T-helper 2 cell treated with Interferon-gamma antibody and Interleukin-4, amounts not matched to agents 5 μg/mL and 100 μg/mL, for 36 hours (primary cell): ENCODE data around the gene MCU.
"Not testable (repeated sequence)": the region's sequence is repeated elsewhere in the genome, so short reads cannot be mapped to it uniquely, and the experiment has no call there.

Source experiments
- DNase-seq: peaks from one replicate; pipeline ENCODE4 v3.0.0; 2021; ENCODE audit warnings: low spot score
- H3K27ac Mint-ChIP-seq: one replicate; pipeline ENCODE4 v1.8.0; 2021; ENCODE audit warnings: mild to moderate bottlenecking, mixed read lengths
- H3K27me3 Mint-ChIP-seq: one replicate; pipeline ENCODE4 v1.8.0; 2021; ENCODE audit warnings: low read depth, mixed read lengths
- H3K36me3 Mint-ChIP-seq: one replicate; pipeline ENCODE4 v1.8.0; 2021; ENCODE audit warnings: low read depth, mixed read lengths
- H3K4me1 Mint-ChIP-seq: one replicate; pipeline ENCODE4 v1.8.0; 2021; ENCODE audit warnings: low read depth, mixed read lengths
- H3K4me3 Mint-ChIP-seq: one replicate; pipeline ENCODE4 v1.8.0; 2022; ENCODE audit warnings: mild to moderate bottlenecking, moderate library complexity, mixed read lengths
- H3K9me3 Mint-ChIP-seq: one replicate; pipeline ENCODE4 v1.8.0; 2021; ENCODE audit warnings: mixed read lengths

The MCU gene

GRCh38 chr10:72921147-72921683 lies 229.3 kb downstream of the MCU start:
- H3K36me3 Mint-ChIP-seq, DNase-seq, H3K4me1 Mint-ChIP-seq, H3K4me3 Mint-ChIP-seq, H3K27ac Mint-ChIP-seq: not testable (repeated sequence)
- Mint-ChIP-seq H3K27me3 (peaks cover 22% of the 10 kb centered on the region), H3K9me3 (peaks cover 15% of the 10 kb centered on the region)

- Mint-ChIP-seq H3K36me3 (no peaks in the 10 kb centered on the region), H3K4me3 (no peak overlapping the region), H3K9me3 (peaks cover 15% of the 10 kb centered on the region), H3K27ac (no peak overlapping the region), H3K4me1 (no peaks in the 10 kb centered on the region), H3K27me3 (peaks cover 20% of the 10 kb centered on the region)
- no peak for DNase-seq
Observed at GRCh38 chr10:72924351-72924750, 232.4 kb downstream of the MCU start.

- no peaks in the 10 kb centered on the region for H3K4me1 Mint-ChIP-seq
- no peak overlapping the region for H3K27ac Mint-ChIP-seq
- H3K4me3 Mint-ChIP-seq = no peak overlapping the region
- peaks cover 9% of the 10 kb centered on the region for H3K9me3 Mint-ChIP-seq
- DNase-seq = no peak
- peaks cover 9% of the 10 kb centered on the region for H3K27me3 Mint-ChIP-seq
- H3K36me3 Mint-ChIP-seq = no peaks in the 10 kb centered on the region
Observed at GRCh38 chr10:72925951-72926465, 234.1 kb downstream of the MCU start.

GRCh38 chr10:72927485-72927884 lies 235.5 kb downstream of the MCU start:
- H3K4me1 Mint-ChIP-seq = no peaks in the 10 kb centered on the region
- peaks cover under 1% of the 10 kb centered on the region for H3K9me3 Mint-ChIP-seq
- no peaks in the 10 kb centered on the region for H3K36me3 Mint-ChIP-seq
- H3K27ac Mint-ChIP-seq = no peak overlapping the region
- H3K27me3 Mint-ChIP-seq = peaks cover 6% of the 10 kb centered on the region
- H3K4me3 Mint-ChIP-seq = no peak overlapping the region
- DNase-seq = no peak

GRCh38 chr10:72928798-72929197 lies 236.9 kb downstream of the MCU start:
- no peak for DNase-seq
- no peaks in the 10 kb centered on the region for H3K36me3 Mint-ChIP-seq
- H3K27ac Mint-ChIP-seq = no peak overlapping the region
- peaks cover 6% of the 10 kb centered on the region for H3K27me3 Mint-ChIP-seq
- H3K9me3 Mint-ChIP-seq = no peaks in the 10 kb centered on the region
- H3K4me3 Mint-ChIP-seq = no peak overlapping the region
- H3K4me1 Mint-ChIP-seq = no peaks in the 10 kb centered on the region

- no peak for DNase-seq
- Mint-ChIP-seq H3K4me1 (no peaks in the 10 kb centered on the region), H3K4me3 (no peak overlapping the region), H3K27me3 (peaks cover 6% of the 10 kb centered on the region), H3K27ac (no peak overlapping the region), H3K36me3 (no peaks in the 10 kb centered on the region), H3K9me3 (no peaks in the 10 kb centered on the region)
Observed at GRCh38 chr10:72930276-72930675, 238.3 kb downstream of the MCU start.

- no peak overlapping the region for H3K4me3 Mint-ChIP-seq
- H3K27ac Mint-ChIP-seq = no peak overlapping the region
- no peaks in the 10 kb centered on the region for H3K36me3 Mint-ChIP-seq
- no peak for DNase-seq
- no peaks in the 10 kb centered on the region for H3K4me1 Mint-ChIP-seq
- H3K9me3 Mint-ChIP-seq = no peaks in the 10 kb centered on the region
- H3K27me3 Mint-ChIP-seq = peaks cover 14% of the 10 kb centered on the region
Observed at GRCh38 chr10:72932259-72933015, 240.5 kb downstream of the MCU start.

- H3K9me3 Mint-ChIP-seq = no peaks in the 10 kb centered on the region
- H3K4me3 Mint-ChIP-seq = no peak overlapping the region
- peaks cover 11% of the 10 kb centered on the region for H3K27me3 Mint-ChIP-seq
- no peaks in the 10 kb centered on the region for H3K4me1 Mint-ChIP-seq
- no peak overlapping the region for H3K27ac Mint-ChIP-seq
- DNase-seq = no peak
- no peaks in the 10 kb centered on the region for H3K36me3 Mint-ChIP-seq
Observed at GRCh38 chr10:72935361-72935760, 243.4 kb downstream of the MCU start.
